ENCODE results near the gene RAD18. TPM values are rescaled to one million over a fixed set of nuclear protein-coding genes. Genes with fewer than 3 reads are reported as not detected.

RAD18 gene
- total RNA-seq, 1 donor, result 10.2 TPM

- no peak for DNase-seq (ENCODE audit: low read depth in 2 of 3, low spot score in 2 of 3)
Measured at GRCh38 chr3:8839607-8840325, 123.5 kb downstream of the RAD18 start.

GRCh38 chr3:8838765-8839423 lies 124.4 kb downstream of the RAD18 start:
- no peak for DNase-seq (ENCODE audit: low read depth in 2 of 3, low spot score in 2 of 3)

- no peak for DNase-seq (ENCODE audit: low read depth in 2 of 3, low spot score in 2 of 3)
Measured at GRCh38 chr3:8838234-8838633, 125.0 kb downstream of the RAD18 start.

- DNase-seq (ENCODE audit: low read depth in 2 of 3, low spot score in 2 of 3), result no peak
Measured at GRCh38 chr3:8837162-8837561, 126.1 kb downstream of the RAD18 start.

GRCh38 chr3:8836096-8836495 lies 127.2 kb downstream of the RAD18 start:
- DNase-seq (ENCODE audit: low read depth in 2 of 3, low spot score in 2 of 3), result no peak

GRCh38 chr3:8835385-8835784 lies 127.9 kb downstream of the RAD18 start:
- DNase-seq (ENCODE audit: low read depth in 2 of 3, low spot score in 2 of 3), result no peak

GRCh38 chr3:8834974-8835373 lies 128.3 kb downstream of the RAD18 start:
- DNase-seq (ENCODE audit: low read depth in 2 of 3, low spot score in 2 of 3), result no peak

GRCh38 chr3:8827641-8828040 lies 135.6 kb downstream of the RAD18 start:
- no peak for DNase-seq (ENCODE audit: low read depth in 2 of 3, low spot score in 2 of 3)

Small RNA genes within 50 kb of the gene (small RNA-seq; reads per million reads assigned to genes)
- gene RF00416, result not detected

Other genes with a start within 250 kb of the RAD18 start
- gene CAV3, start 229.7 kb downstream of the RAD18 start, total RNA-seq, result not detected
- gene OXTR, start 193.9 kb downstream of the RAD18 start, total RNA-seq, result 0.27 TPM